MM.1S (cell line): ENCODE measurements around the gene CDX1.

Source experiments
- DNase-seq: peaks from one replicate; pipeline ENCODE4 v3.0.0-alpha.2; 2015
- H2AFZ ChIP-seq: fragments of 300-600 bp; sonication (generic); 2 replicates; pipeline ENCODE4 v1.6.0; 2016; ENCODE audit warnings: antibody characterized with exemption, low read length
- H3F3A ChIP-seq: fragments of 300-600 bp; sonication (generic); 2 replicates; pipeline ENCODE4 v1.6.1; 2016; ENCODE audit warnings: mild to moderate bottlenecking, antibody characterized with exemption, low read length, moderate library complexity, mixed read lengths; ENCODE audit not compliant: insufficient read depth
- H3K27ac ChIP-seq: fragments of 300-600 bp; sonication (generic); 2 replicates; pipeline ENCODE4 v1.5.1; 2016; ENCODE audit warnings: mild to moderate bottlenecking, low read length
- H3K27me3 ChIP-seq: fragments of 300-600 bp; sonication (generic); replicated peaks from 2 replicates; pipeline ENCODE4 v1.6.0; 2016; ENCODE audit warnings: low read length; ENCODE audit not compliant: insufficient read depth
- H3K36me3 ChIP-seq: fragments of 300-600 bp; sonication (generic); replicated peaks from 2 replicates; pipeline ENCODE4 v1.6.1; 2016; ENCODE audit warnings: mild to moderate bottlenecking, low read length, mixed read lengths; ENCODE audit not compliant: insufficient read depth
- H3K4me1 ChIP-seq: fragments of 300-600 bp; sonication (generic); 2 replicates; pipeline ENCODE4 v1.6.1; 2016; ENCODE audit warnings: low read length, mixed read lengths
- H3K4me2 ChIP-seq: fragments of 300-600 bp; sonication (generic); 2 replicates; pipeline ENCODE4 v1.6.0; 2016; ENCODE audit warnings: low read depth, low read length
- H3K4me3 ChIP-seq: fragments of 300-600 bp; sonication (generic); 2 replicates; pipeline ENCODE4 v1.5.1; 2016; ENCODE audit warnings: low read length, mixed read lengths
- H3K79me2 ChIP-seq: fragments of 300-600 bp; sonication (generic); 2 replicates; pipeline ENCODE4 v1.6.1; 2016; ENCODE audit warnings: mixed run types, low read length, mixed read lengths
- H3K9ac ChIP-seq: fragments of 300-600 bp; sonication (generic); 2 replicates; pipeline ENCODE4 v1.6.1; 2016; ENCODE audit warnings: low read length, mixed read lengths
- H3K9me2 ChIP-seq: fragments of 300-600 bp; sonication (generic); replicated peaks from 2 replicates; pipeline ENCODE4 v1.6.1; 2016; ENCODE audit warnings: mild to moderate bottlenecking, low read length, mixed read lengths; ENCODE audit not compliant: insufficient read depth
- H3K9me3 ChIP-seq: fragments of 300-600 bp; sonication (generic); replicated peaks from 2 replicates; pipeline ENCODE4 v1.6.1; 2016; ENCODE audit warnings: mild to moderate bottlenecking, low read length, mixed read lengths; ENCODE audit not compliant: insufficient read depth
- H4K20me1 ChIP-seq: fragments of 300-600 bp; sonication (generic); 2 replicates; pipeline ENCODE4 v1.6.1; 2016; ENCODE audit warnings: mild to moderate bottlenecking, low read length, moderate library complexity, mixed read lengths; ENCODE audit not compliant: insufficient read depth
- CTCF ChIP-seq: fragments of 300-600 bp; sonication (generic); IDR thresholded peaks from 2 replicates; pipeline ENCODE4 v1.5.1; 2016; ENCODE audit warnings: antibody characterized with exemption, low read length, mixed read lengths
- EZH2 ChIP-seq: fragments of 300-600 bp; sonication (generic); optimal IDR thresholded peaks from 2 replicates; pipeline ENCODE3; 2017; ENCODE audit warnings: low read depth, mild to moderate bottlenecking, antibody characterized with exemption, low read length, mixed read lengths
- EZH2phosphoT487 ChIP-seq: fragments of 300-600 bp; sonication (generic); IDR thresholded peaks from 2 replicates; pipeline ENCODE4 v1.6.1; 2018; ENCODE audit warnings: antibody characterized with exemption, low read length

Gene CDX1

GRCh38 chr5:150196986-150197385, 30.4 kb downstream of the CDX1 start:
- Histone ChIP-seq H3K4me2 (no peak overlapping the region), H3F3A (no peaks in the 10 kb centered on the region), H3K27me3 (peaks cover 27% of the 10 kb centered on the region)

DNA sequence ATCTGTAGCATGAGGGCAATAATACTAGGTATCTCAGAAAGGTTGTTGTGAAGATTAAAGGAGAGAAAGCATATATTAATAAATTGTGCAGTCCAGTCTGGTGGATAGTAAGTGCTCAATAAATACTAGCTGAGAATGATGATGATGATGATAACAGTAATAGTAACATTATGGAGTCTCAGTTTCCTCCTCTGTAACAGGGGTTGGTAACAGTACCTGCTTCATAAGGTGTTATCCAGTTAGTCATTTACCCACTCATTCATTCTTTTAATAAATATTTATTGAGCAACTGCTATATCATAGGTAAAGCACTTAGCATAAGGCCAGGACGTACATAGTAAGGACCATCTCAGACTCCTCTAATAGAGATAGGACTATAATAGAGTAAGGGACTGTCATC, 30.9 kb downstream of the CDX1 start:
- no peak for TF ChIP-seq CTCF
- no peak for TF ChIP-seq EZH2phosphoT487
- TF ChIP-seq EZH2: no peak
- Histone ChIP-seq H3K79me2 (no peaks in the 10 kb centered on the region), H3K4me2 (no peak overlapping the region), H3K4me1 (no peaks in the 10 kb centered on the region), H4K20me1 (no peaks in the 10 kb centered on the region), H3K27me3 (peaks cover 22% of the 10 kb centered on the region), H3K36me3 (no peaks in the 10 kb centered on the region), H3K27ac (no peak overlapping the region), H3K9me2 (no peaks in the 10 kb centered on the region), H3F3A (no peaks in the 10 kb centered on the region), H3K9ac (no peak overlapping the region), H3K9me3 (no peaks in the 10 kb centered on the region), H3K4me3 (no peak overlapping the region), H2AFZ (no peak overlapping the region)
- no peak for DNase-seq

More at GRCh38 chr5:150196986-150197385, 30.4 kb downstream of the CDX1 start:
- Histone ChIP-seq H3K4me3 (no peak overlapping the region), H3K9me3 (no peaks in the 10 kb centered on the region), H4K20me1 (no peaks in the 10 kb centered on the region), H3K27ac (no peak overlapping the region), H3K36me3 (no peaks in the 10 kb centered on the region), H3K79me2 (no peaks in the 10 kb centered on the region), H2AFZ (no peak overlapping the region), H3K4me1 (no peaks in the 10 kb centered on the region), H3K9me2 (no peaks in the 10 kb centered on the region), H3K9ac (no peak overlapping the region)
- no peak for TF ChIP-seq EZH2
- TF ChIP-seq CTCF: no peak
- TF ChIP-seq EZH2phosphoT487: no peak
- no peak for DNase-seq

GRCh38 chr5:150202501-150202900, 35.9 kb downstream of the CDX1 start:
- H3K9ac ChIP-seq: no peak overlapping the region
- H3K9me3 ChIP-seq: no peaks in the 10 kb centered on the region
- no peaks in the 10 kb centered on the region for H4K20me1 ChIP-seq
- no peaks in the 10 kb centered on the region for H3K36me3 ChIP-seq
- no peaks in the 10 kb centered on the region for H3K9me2 ChIP-seq
- no peak overlapping the region for H3K4me2 ChIP-seq
- no peaks in the 10 kb centered on the region for H3F3A ChIP-seq
- H3K4me3 ChIP-seq: no peak overlapping the region
- no peak for TF ChIP-seq CTCF
- no peak for TF ChIP-seq EZH2
- no peak for TF ChIP-seq EZH2phosphoT487
- H2AFZ ChIP-seq: no peak overlapping the region
- no peaks in the 10 kb centered on the region for H3K79me2 ChIP-seq
- H3K4me1 ChIP-seq: no peaks in the 10 kb centered on the region
- no peak for DNase-seq
- H3K27ac ChIP-seq: no peak overlapping the region
- H3K27me3 ChIP-seq: peaks cover 19% of the 10 kb centered on the region
